ENCODE data around the gene FLACC1.

The FLACC1 gene

DNA sequence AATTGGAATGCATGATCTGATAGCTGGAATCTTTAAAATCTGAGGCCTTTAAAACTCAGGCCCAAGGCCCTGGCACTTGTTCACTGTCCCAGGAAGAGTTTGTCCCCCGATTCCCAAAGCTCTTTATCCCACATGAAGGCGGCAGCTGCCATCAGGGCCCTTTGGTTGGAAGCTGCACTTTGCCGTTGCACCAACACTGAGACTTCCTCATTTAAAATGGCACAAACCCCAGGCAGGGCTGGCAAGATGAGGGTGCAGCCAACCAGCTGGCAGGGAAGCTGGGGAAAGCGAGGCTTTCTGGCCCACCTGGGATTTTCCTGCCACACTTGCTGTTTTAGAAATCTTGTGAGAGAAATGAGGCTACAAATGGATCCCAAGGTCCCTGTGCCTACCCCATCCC is 6.3 kb downstream of the FLACC1 start:
- Histone ChIP-seq H3K36me3 (ENCODE audit: control insufficient read depth, insufficient read depth, low read length) (no peaks in the 10 kb centered on the region), H3K27me3 (replicated peaks; ENCODE audit: control insufficient read depth, insufficient read depth, low read length, poor library complexity, severe bottlenecking) (no peaks in the 10 kb centered on the region), H3K27ac (ENCODE audit: insufficient read depth, low read length, poor library complexity, severe bottlenecking) (no peak overlapping the region), H3K9me3 (ENCODE audit: control insufficient read depth, low read length) (no peaks in the 10 kb centered on the region), H3K4me3 (ENCODE audit: insufficient read depth, low read depth, low read length, poor library complexity, severe bottlenecking) (no peak overlapping the region), H3K4me1 (ENCODE audit: control insufficient read depth, insufficient read depth, low read length, poor library complexity, severe bottlenecking) (no peaks in the 10 kb centered on the region)
- no peak for DNase-seq

DNA sequence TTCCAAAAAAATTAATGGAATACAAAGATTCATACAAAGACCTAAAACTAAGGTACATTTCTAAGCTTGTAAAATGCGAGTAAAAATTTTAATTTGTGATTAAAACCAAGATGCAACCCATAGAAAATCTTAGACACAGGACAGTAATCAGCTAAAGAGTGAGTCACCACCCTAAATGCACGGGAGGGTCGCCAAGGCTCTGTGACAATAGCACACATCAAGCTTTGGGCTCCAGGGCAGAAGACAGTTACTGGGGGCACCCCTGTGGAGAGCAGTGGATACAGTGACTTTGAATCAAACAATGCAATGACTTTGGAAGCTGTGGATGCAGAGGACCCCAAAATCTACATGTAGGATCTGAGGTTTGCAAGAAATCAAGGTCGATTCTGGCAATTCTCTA is 7.5 kb downstream of the FLACC1 start:
- DNase-seq = no peak
- Histone ChIP-seq H3K9me3 (ENCODE audit: control insufficient read depth, low read length) (no peaks in the 10 kb centered on the region), H3K27me3 (replicated peaks; ENCODE audit: control insufficient read depth, insufficient read depth, low read length, poor library complexity, severe bottlenecking) (no peaks in the 10 kb centered on the region), H3K4me1 (ENCODE audit: control insufficient read depth, insufficient read depth, low read length, poor library complexity, severe bottlenecking) (no peaks in the 10 kb centered on the region), H3K4me3 (ENCODE audit: insufficient read depth, low read depth, low read length, poor library complexity, severe bottlenecking) (no peak overlapping the region), H3K36me3 (ENCODE audit: control insufficient read depth, insufficient read depth, low read length) (no peaks in the 10 kb centered on the region), H3K27ac (ENCODE audit: insufficient read depth, low read length, poor library complexity, severe bottlenecking) (no peak overlapping the region)

DNA sequence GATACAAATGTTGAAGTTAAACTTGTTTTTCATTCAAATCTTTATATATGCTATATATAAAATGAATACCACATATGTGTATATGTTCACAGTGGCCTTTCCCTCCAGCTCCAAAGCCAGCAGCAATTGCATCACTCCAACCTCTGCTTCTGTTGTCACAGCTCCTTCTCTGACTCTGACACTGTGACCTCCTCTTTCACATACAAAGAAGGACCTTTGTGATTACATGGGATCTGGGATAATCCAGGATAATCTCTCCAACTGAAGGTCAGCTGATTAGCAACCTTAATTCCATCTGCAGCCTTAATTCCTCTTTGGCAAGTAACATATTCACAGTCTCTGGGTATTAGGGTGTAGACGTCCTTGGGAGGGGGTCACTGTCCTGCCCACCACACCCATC is 8.4 kb downstream of the FLACC1 start:
- H3K9me3 ChIP-seq (ENCODE audit: control insufficient read depth, low read length) = no peaks in the 10 kb centered on the region
- H3K27ac ChIP-seq (ENCODE audit: insufficient read depth, low read length, poor library complexity, severe bottlenecking) = no peak overlapping the region
- no peak overlapping the region for H3K4me3 ChIP-seq (ENCODE audit: insufficient read depth, low read depth, low read length, poor library complexity, severe bottlenecking)
- H3K4me1 ChIP-seq (ENCODE audit: control insufficient read depth, insufficient read depth, low read length, poor library complexity, severe bottlenecking) = no peaks in the 10 kb centered on the region
- no peak for DNase-seq
- H3K27me3 ChIP-seq (replicated peaks; ENCODE audit: control insufficient read depth, insufficient read depth, low read length, poor library complexity, severe bottlenecking) = no peaks in the 10 kb centered on the region
- no peaks in the 10 kb centered on the region for H3K36me3 ChIP-seq (ENCODE audit: control insufficient read depth, insufficient read depth, low read length)

DNA sequence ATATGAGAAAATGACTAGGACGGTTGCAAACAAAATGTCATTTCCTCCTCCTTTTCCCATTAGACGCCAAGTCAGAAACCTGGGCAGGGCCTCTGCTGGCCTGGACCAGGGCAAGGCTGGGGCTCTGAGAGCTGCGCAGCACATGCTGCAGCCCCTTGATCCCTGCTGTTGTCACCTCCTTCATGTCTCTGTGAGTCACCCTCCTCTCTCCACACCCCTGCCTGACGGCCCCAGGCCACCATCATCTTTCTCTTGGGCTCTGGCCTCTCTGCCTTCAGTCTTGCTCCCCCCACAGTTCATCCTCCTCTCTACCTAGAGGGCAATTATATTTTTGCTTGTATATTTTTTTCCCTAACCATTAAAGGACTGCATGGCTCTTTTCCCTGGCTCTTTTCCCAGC is 10.0 kb downstream of the FLACC1 start:
- Histone ChIP-seq H3K4me3 (ENCODE audit: insufficient read depth, low read depth, low read length, poor library complexity, severe bottlenecking) (no peak overlapping the region), H3K36me3 (ENCODE audit: control insufficient read depth, insufficient read depth, low read length) (no peaks in the 10 kb centered on the region), H3K4me1 (ENCODE audit: control insufficient read depth, insufficient read depth, low read length, poor library complexity, severe bottlenecking) (no peaks in the 10 kb centered on the region), H3K9me3 (ENCODE audit: control insufficient read depth, low read length) (no peaks in the 10 kb centered on the region), H3K27me3 (replicated peaks; ENCODE audit: control insufficient read depth, insufficient read depth, low read length, poor library complexity, severe bottlenecking) (no peaks in the 10 kb centered on the region), H3K27ac (ENCODE audit: insufficient read depth, low read length, poor library complexity, severe bottlenecking) (no peak overlapping the region)
- DNase-seq = no peak

DNA sequence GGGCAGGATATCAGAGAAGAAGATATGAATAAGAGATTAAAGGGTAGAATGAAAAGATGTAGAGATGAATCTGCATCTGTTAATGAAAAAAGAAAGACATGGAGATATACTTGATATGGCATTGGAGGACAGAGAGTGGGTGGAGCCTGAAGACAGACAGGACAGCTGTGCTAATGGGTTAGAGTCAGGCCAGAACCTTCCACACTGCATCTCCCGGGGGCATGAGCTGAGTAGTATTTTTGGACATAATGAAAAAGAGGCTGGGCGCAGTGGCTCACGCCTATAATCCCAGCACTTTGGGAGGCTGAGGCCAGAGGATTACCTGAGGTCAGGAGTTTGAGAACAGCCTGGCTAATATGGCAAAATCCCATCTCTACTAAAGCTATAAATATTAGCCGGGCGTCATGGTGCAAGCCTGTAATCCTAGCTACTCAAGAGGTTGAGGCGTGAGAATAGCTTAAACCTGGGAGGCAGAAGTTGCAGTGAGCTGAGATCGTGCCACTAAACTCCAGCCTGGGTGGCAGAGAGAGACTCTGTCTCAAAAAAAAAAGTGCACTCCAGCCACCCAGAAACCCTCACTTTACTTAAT is 11.4 kb downstream of the FLACC1 start:
- H3K4me1 ChIP-seq (ENCODE audit: control insufficient read depth, insufficient read depth, low read length, poor library complexity, severe bottlenecking) = no peaks in the 10 kb centered on the region
- H3K9me3 ChIP-seq (ENCODE audit: control insufficient read depth, low read length) = no peaks in the 10 kb centered on the region
- no peak for DNase-seq
- no peaks in the 10 kb centered on the region for H3K27me3 ChIP-seq (replicated peaks; ENCODE audit: control insufficient read depth, insufficient read depth, low read length, poor library complexity, severe bottlenecking)
- H3K4me3 ChIP-seq (ENCODE audit: insufficient read depth, low read depth, low read length, poor library complexity, severe bottlenecking) = no peak overlapping the region
- H3K36me3 ChIP-seq (ENCODE audit: control insufficient read depth, insufficient read depth, low read length) = no peaks in the 10 kb centered on the region
- H3K27ac ChIP-seq (ENCODE audit: insufficient read depth, low read length, poor library complexity, severe bottlenecking) = no peak overlapping the region

DNA sequence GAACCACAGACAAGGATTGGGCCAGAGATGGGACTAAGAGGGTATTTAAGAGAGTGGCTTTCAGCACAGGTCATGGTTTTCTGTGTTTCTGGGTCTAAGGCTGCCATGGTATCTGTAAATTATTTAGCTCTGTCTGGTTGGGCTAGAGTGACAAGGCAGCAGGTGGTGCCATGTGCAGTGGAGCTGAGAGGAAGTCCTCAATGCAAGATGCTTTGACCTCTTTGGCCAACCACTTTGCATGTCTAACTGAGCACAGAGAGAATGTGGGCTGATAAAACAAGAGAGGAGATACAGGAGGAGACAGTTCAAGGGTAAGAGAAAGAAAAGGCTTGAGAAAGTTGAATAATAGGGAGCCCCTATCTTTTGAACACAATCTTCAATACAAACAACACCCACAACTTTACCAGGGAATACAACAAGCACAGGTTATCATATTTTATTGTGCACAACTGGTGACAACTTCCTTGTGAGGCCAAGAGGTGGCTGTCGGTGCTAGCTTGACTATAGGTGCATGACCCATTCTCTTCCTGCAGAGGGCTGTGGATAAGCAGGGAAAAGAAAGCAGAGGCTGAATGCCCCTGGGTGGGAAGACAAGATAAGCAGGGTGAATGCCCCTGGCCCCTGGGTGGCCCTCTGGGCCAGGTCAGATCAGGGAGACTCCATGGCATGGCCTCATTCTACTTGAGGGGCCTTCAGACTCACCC is 12.3 kb downstream of the FLACC1 start:
- DNase-seq = no peak
- Histone ChIP-seq H3K4me1 (ENCODE audit: control insufficient read depth, insufficient read depth, low read length, poor library complexity, severe bottlenecking) (no peaks in the 10 kb centered on the region), H3K9me3 (ENCODE audit: control insufficient read depth, low read length) (no peaks in the 10 kb centered on the region), H3K4me3 (ENCODE audit: insufficient read depth, low read depth, low read length, poor library complexity, severe bottlenecking) (no peak overlapping the region), H3K27ac (ENCODE audit: insufficient read depth, low read length, poor library complexity, severe bottlenecking) (no peak overlapping the region), H3K27me3 (replicated peaks; ENCODE audit: control insufficient read depth, insufficient read depth, low read length, poor library complexity, severe bottlenecking) (no peaks in the 10 kb centered on the region), H3K36me3 (ENCODE audit: control insufficient read depth, insufficient read depth, low read length) (no peaks in the 10 kb centered on the region)

DNA sequence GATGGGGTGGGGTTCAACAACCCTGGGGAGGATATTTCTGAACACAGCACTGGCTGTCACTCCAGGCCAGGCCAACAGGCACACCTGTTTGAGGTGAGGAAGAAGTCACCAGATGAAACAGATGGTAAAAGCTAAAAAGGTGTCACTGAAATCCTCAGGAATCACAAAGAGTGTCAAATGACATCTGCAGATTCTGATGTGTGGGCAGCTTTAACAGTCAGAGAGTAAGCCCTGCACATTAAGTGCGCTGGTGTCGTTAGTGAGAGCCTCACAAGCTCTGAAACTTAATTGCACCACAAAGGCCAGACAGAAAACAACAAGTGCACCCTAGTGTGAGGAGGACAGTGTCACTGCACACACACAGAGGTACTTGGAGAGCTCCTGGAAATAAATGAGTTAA is 13.6 kb downstream of the FLACC1 start:
- H3K4me3 ChIP-seq (ENCODE audit: insufficient read depth, low read depth, low read length, poor library complexity, severe bottlenecking) = no peak overlapping the region
- H3K9me3 ChIP-seq (ENCODE audit: control insufficient read depth, low read length) = no peaks in the 10 kb centered on the region
- no peaks in the 10 kb centered on the region for H3K36me3 ChIP-seq (ENCODE audit: control insufficient read depth, insufficient read depth, low read length)

DNA sequence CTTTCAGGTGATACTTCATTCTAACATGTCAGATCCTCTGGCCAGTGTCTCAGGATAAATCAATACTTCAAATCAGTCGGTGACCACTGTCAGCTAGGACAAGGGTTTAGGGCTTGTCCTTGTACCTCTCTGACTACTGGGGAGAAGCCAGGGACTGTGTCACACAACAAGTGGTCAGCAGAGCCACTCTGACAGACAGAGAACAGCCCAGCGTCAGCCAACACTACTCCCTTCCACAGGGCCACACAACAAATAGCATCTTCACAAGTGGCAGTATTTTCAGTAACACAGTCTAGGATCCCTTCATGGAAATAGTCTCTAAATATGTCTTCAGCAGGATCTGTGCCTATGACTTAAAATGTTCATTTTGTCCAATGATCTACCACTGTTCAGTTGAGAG is 14.2 kb downstream of the FLACC1 start:
- Histone ChIP-seq H3K4me3 (ENCODE audit: insufficient read depth, low read depth, low read length, poor library complexity, severe bottlenecking) (no peak overlapping the region), H3K27ac (ENCODE audit: insufficient read depth, low read length, poor library complexity, severe bottlenecking) (no peak overlapping the region), H3K36me3 (ENCODE audit: control insufficient read depth, insufficient read depth, low read length) (no peaks in the 10 kb centered on the region), H3K4me1 (ENCODE audit: control insufficient read depth, insufficient read depth, low read length, poor library complexity, severe bottlenecking) (no peaks in the 10 kb centered on the region), H3K9me3 (ENCODE audit: control insufficient read depth, low read length) (no peaks in the 10 kb centered on the region), H3K27me3 (replicated peaks; ENCODE audit: control insufficient read depth, insufficient read depth, low read length, poor library complexity, severe bottlenecking) (no peaks in the 10 kb centered on the region)
- DNase-seq = no peak

More for the DNA sequence above, 13.6 kb downstream of the FLACC1 start:
- Histone ChIP-seq H3K27me3 (replicated peaks; ENCODE audit: control insufficient read depth, insufficient read depth, low read length, poor library complexity, severe bottlenecking) (no peaks in the 10 kb centered on the region), H3K4me1 (ENCODE audit: control insufficient read depth, insufficient read depth, low read length, poor library complexity, severe bottlenecking) (no peaks in the 10 kb centered on the region), H3K27ac (ENCODE audit: insufficient read depth, low read length, poor library complexity, severe bottlenecking) (no peak overlapping the region)
- DNase-seq = no peak

DNA sequence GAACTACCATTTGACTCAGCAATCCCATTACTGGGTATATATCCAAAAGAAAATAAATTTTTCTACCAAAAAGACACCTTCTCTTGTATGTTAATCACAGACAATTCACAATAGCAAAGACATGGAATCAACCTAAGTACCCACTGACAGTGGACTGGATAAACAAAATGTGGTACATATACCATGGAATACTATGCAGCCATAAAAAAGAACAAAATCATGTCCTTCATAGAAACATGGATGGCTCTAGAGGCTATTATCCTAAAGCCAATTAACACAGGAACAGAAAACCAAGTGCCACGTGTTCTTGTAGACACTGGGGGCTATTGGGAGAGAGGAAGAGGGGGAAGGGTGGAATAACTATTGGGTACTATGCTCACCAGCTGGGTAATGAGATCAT is 27.7 kb downstream of the FLACC1 start:
- Histone ChIP-seq H3K27me3 (replicated peaks; ENCODE audit: control insufficient read depth, insufficient read depth, low read length, poor library complexity, severe bottlenecking) (no peaks in the 10 kb centered on the region), H3K4me1 (ENCODE audit: control insufficient read depth, insufficient read depth, low read length, poor library complexity, severe bottlenecking) (no peaks in the 10 kb centered on the region), H3K27ac (ENCODE audit: insufficient read depth, low read length, poor library complexity, severe bottlenecking) (no peak overlapping the region), H3K4me3 (ENCODE audit: insufficient read depth, low read depth, low read length, poor library complexity, severe bottlenecking) (no peak overlapping the region), H3K9me3 (ENCODE audit: control insufficient read depth, low read length) (no peaks in the 10 kb centered on the region), H3K36me3 (ENCODE audit: control insufficient read depth, insufficient read depth, low read length) (no peaks in the 10 kb centered on the region)
- no peak for DNase-seq

DNA sequence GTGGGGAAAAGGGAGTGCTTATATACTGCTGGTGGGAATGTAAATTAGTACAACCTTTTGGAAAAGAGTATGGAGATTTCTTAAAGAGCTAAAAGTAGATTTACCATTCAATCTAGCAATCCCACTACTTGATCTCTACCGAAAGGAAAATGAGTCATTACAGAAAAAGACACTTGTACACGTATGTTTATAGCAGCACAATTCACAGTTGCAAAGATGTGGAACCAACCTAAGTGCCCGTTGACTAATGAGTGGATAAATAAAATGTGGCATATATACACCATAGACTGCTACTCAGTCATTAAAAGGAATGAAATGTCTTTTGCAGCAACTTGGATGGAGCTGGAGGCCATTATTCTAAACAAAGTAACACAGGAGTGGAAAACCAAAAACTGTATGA is 29.5 kb downstream of the FLACC1 start:
- Histone ChIP-seq H3K4me3 (ENCODE audit: insufficient read depth, low read depth, low read length, poor library complexity, severe bottlenecking) (no peak overlapping the region), H3K9me3 (ENCODE audit: control insufficient read depth, low read length) (no peaks in the 10 kb centered on the region), H3K4me1 (ENCODE audit: control insufficient read depth, insufficient read depth, low read length, poor library complexity, severe bottlenecking) (no peaks in the 10 kb centered on the region), H3K27ac (ENCODE audit: insufficient read depth, low read length, poor library complexity, severe bottlenecking) (no peak overlapping the region), H3K36me3 (ENCODE audit: control insufficient read depth, insufficient read depth, low read length) (no peaks in the 10 kb centered on the region), H3K27me3 (replicated peaks; ENCODE audit: control insufficient read depth, insufficient read depth, low read length, poor library complexity, severe bottlenecking) (no peaks in the 10 kb centered on the region)
- no peak for DNase-seq

All from effector memory CD4-positive, alpha-beta T cell (primary cell).